Endothelial cell (in vitro differentiated cells): ENCODE data around the gene BMPR1B. TPM values are rescaled to one million over a fixed set of nuclear protein-coding genes. Genes with fewer than 3 reads are reported as not detected.

ENCODE experiments used
- DNase-seq: peaks from one replicate; pipeline ENCODE4 v3.0.0; 2021; ENCODE audit warnings: low spot score
- H3K27ac Mint-ChIP-seq: one replicate; pipeline ENCODE4 v1.8.0; 2021; ENCODE audit warnings: mixed read lengths, inconsistent platforms; ENCODE audit not compliant: unreplicated experiment
- H3K27me3 Mint-ChIP-seq: one replicate; pipeline ENCODE4 v1.8.0; 2021; ENCODE audit warnings: mild to moderate bottlenecking, moderate library complexity, mixed read lengths, inconsistent platforms; ENCODE audit not compliant: unreplicated experiment
- H3K36me3 Mint-ChIP-seq: one replicate; pipeline ENCODE4 v1.8.0; 2021; ENCODE audit warnings: mild to moderate bottlenecking, low read depth, mixed read lengths, inconsistent platforms; ENCODE audit not compliant: unreplicated experiment
- H3K4me1 Mint-ChIP-seq: one replicate; pipeline ENCODE4 v1.8.0; 2021; ENCODE audit warnings: mild to moderate bottlenecking, mixed read lengths, inconsistent platforms; ENCODE audit not compliant: unreplicated experiment
- H3K4me3 Mint-ChIP-seq: one replicate; pipeline ENCODE4 v1.8.0; 2021; ENCODE audit warnings: mild to moderate bottlenecking, mixed read lengths, inconsistent platforms; ENCODE audit not compliant: unreplicated experiment
- H3K9me3 Mint-ChIP-seq: one replicate; pipeline ENCODE4 v1.8.0; 2021; ENCODE audit warnings: mixed read lengths, inconsistent platforms; ENCODE audit not compliant: unreplicated experiment
- total RNA-seq: library from RNA; stranded (reverse); fragmentation: NEBNext Ultra II Directional; extraction: Animal tissue kit (Norgen Biotek cat#: 25700); gene quantifications from one replicate; pipeline ENCODE4 v1.2.1, GENCODE V29; 2021; ENCODE audit not compliant: unreplicated experiment
- TF ChIP-seq, protein P1 (sequence below): fragments of 200-600 bp; sonication (generic); IDR thresholded peaks from one replicate; pipeline ENCODE4 v1.5.0; 2021; ENCODE audit warnings: antibody characterized with exemption; ENCODE audit not compliant: unreplicated experiment

The BMPR1B gene
- total RNA-seq, 1 donor from 2014 or later, result 5.4 TPM

DNA sequence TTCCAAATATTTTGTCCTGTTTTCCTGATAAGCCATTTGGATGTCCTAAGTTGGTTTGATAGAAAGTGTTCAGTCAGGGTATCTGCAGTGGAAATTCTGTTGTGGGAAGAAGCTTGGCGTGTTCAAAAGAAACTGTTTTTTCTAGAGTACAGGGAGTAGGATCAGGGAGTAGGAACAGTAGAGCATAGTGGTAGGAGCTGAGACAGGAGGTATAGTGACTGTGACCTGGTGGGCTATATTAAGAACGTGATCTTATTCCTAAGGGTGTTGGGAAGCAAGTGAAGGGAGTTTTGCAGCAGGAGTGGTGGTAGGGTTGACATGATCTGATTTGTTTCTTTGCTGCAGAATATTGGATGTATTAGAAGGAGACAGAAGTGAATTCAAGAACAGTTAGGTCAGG is 348.2 kb downstream of the BMPR1B start:
- Mint-ChIP-seq H3K27me3 (no peaks in the 10 kb centered on the region), H3K27ac (no peak overlapping the region), H3K4me3 (no peak overlapping the region), H3K4me1 (peaks cover 4% of the 10 kb centered on the region), H3K36me3 (no peaks in the 10 kb centered on the region), H3K9me3 (no peaks in the 10 kb centered on the region)
- no peak for DNase-seq
- TF ChIP-seq, protein P1, sequence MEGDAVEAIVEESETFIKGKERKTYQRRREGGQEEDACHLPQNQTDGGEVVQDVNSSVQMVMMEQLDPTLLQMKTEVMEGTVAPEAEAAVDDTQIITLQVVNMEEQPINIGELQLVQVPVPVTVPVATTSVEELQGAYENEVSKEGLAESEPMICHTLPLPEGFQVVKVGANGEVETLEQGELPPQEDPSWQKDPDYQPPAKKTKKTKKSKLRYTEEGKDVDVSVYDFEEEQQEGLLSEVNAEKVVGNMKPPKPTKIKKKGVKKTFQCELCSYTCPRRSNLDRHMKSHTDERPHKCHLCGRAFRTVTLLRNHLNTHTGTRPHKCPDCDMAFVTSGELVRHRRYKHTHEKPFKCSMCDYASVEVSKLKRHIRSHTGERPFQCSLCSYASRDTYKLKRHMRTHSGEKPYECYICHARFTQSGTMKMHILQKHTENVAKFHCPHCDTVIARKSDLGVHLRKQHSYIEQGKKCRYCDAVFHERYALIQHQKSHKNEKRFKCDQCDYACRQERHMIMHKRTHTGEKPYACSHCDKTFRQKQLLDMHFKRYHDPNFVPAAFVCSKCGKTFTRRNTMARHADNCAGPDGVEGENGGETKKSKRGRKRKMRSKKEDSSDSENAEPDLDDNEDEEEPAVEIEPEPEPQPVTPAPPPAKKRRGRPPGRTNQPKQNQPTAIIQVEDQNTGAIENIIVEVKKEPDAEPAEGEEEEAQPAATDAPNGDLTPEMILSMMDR, result no peak

DNA sequence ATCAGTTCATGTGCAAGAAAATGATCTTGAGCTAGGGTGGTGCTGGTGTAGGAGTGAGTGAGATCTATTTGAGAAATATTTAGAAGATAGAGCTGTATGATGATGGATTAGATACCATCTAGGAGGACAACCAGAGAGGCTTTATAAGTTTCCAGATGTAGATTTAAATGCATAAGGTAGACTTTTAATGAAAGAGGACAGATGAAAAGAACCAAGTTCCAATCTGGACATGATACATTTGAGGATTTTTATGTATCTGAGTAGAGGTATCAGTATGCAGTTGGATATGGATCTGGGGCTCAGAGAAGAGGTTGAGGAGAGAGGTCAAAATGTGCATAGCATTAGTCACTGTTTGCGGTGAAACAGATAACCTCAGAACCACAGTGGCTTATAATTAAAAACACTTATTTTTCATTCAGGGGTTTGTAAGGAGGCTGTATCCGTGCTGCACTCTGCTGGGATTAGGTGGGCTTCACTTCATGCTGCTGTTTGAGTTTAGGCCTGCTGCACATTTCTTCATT is 348.7 kb downstream of the BMPR1B start:
- H3K9me3 Mint-ChIP-seq, result no peaks in the 10 kb centered on the region
- no peak overlapping the region for H3K27ac Mint-ChIP-seq
- H3K4me1 Mint-ChIP-seq, result peaks cover 4% of the 10 kb centered on the region
- no peak overlapping the region for H3K4me3 Mint-ChIP-seq
- H3K27me3 Mint-ChIP-seq, result no peaks in the 10 kb centered on the region
- TF ChIP-seq, protein P1, result no peak
- DNase-seq, result no peak
- no peaks in the 10 kb centered on the region for H3K36me3 Mint-ChIP-seq

DNA sequence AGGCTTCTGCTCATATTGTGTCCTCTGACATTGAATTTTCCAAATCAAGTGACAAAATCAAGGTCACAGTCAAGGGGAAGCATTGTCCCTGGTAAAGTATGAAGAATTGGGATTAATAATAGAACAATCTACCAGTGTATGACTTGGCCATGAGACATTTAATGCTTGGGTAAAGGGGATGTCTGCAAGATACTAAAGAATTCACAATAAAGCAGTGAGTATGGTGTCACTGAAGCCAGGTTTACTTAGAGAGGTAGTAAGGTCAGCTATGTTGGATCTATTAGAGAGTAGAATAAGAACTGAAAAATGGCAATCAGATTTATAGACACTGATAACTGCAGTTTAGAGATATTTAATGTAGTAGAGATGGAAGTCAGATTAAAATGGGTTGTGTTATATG is 349.2 kb downstream of the BMPR1B start:
- Mint-ChIP-seq H3K27ac (no peak overlapping the region), H3K36me3 (no peaks in the 10 kb centered on the region), H3K4me1 (peaks cover 4% of the 10 kb centered on the region), H3K9me3 (no peaks in the 10 kb centered on the region), H3K4me3 (no peak overlapping the region), H3K27me3 (no peaks in the 10 kb centered on the region)
- TF ChIP-seq, protein P1, result no peak
- DNase-seq, result no peak

DNA sequence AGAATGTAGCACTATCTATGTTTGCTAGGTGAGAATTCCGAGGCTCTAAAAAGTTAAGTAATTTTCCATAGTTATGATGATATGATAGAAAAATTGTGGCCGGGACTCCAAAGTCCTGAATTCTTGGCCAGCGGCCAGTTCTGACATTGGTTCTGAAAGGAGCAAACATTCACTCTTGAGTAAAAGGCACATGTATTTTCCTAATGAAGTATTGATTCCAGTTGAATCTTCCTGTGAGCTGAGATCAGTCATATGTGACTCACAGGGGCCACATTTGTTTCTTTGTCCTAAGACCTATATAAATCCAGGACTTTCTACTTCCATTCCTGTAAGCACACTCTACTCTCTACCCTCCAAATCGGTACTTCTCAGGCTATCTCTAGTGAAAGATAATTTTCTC is 349.9 kb downstream of the BMPR1B start:
- H3K27ac Mint-ChIP-seq, result no peak overlapping the region
- no peaks in the 10 kb centered on the region for H3K27me3 Mint-ChIP-seq
- H3K36me3 Mint-ChIP-seq, result no peaks in the 10 kb centered on the region
- TF ChIP-seq, protein P1, result no peak
- H3K9me3 Mint-ChIP-seq, result no peaks in the 10 kb centered on the region
- DNase-seq, result no peak
- H3K4me3 Mint-ChIP-seq, result no peak overlapping the region
- peaks cover 4% of the 10 kb centered on the region for H3K4me1 Mint-ChIP-seq

DNA sequence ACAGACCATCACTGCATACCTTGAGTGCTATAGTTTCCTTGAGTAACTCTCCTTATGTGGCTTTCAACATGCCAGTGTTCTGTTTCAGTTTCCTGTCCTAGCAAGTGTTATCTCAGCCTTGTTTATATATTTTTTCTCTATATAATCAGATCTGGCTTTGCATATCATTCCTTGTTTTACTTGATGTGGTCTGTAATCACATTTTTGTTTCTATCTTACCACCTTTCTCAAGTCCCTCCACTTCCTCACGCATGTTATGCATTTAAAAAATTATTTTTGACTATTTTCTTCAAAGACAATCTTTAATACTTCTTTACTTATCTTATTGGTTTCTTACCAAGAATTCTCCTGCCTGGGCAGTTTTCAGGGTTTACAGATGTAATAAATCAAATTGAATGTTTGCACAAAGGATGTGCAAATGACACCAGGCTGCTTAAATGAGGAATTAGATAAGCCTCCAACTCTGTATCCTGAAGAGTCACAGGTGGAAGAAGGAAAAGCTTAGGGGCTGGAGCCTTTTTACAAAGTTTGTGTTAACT is 351.2 kb downstream of the BMPR1B start:
- Mint-ChIP-seq H3K27ac (no peak overlapping the region), H3K36me3 (no peaks in the 10 kb centered on the region), H3K4me3 (no peak overlapping the region), H3K4me1 (peaks cover 4% of the 10 kb centered on the region), H3K27me3 (no peaks in the 10 kb centered on the region), H3K9me3 (no peaks in the 10 kb centered on the region)
- TF ChIP-seq, protein P1, result no peak
- DNase-seq, result no peak
